Immature natural killer cell (primary cell): ENCODE data around the gene MME. TPM values are rescaled to one million over a fixed set of nuclear protein-coding genes. Genes with fewer than 3 reads are reported as not detected.

Experiments
- DNase-seq, 3 donors: peaks; one replicate each; pipeline ENCODE4 v3.0.0; 2022; ENCODE audit warnings: mixed read lengths in 1 of 3
- H3K27ac Mint-ChIP-seq, 6 donors: one replicate each; pipeline ENCODE4 v1.8.0; 2020; ENCODE audit warnings: mixed read lengths in 6 of 6, mild to moderate bottlenecking in 5 of 6, inconsistent platforms in 4 of 6, moderate library complexity in 3 of 6
- H3K27me3 Mint-ChIP-seq, 3 donors: one replicate each; pipeline ENCODE4 v1.8.0; 2020 to 2021; ENCODE audit warnings: low read depth in 3 of 3, mild to moderate bottlenecking in 3 of 3, mixed read lengths in 3 of 3, moderate library complexity in 3 of 3, inconsistent platforms in 1 of 3
- H3K36me3 Mint-ChIP-seq, 3 donors: one replicate each; pipeline ENCODE4 v1.8.0; 2020; ENCODE audit warnings: mixed read lengths in 3 of 3, inconsistent platforms in 2 of 3, mild to moderate bottlenecking in 2 of 3
- H3K4me1 Mint-ChIP-seq, 2 donors: one replicate each; pipeline ENCODE4 v1.8.0; 2020; ENCODE audit warnings: inconsistent platforms in 2 of 2, mild to moderate bottlenecking in 2 of 2, mixed read lengths in 2 of 2, moderate library complexity in 1 of 2
- H3K4me3 Mint-ChIP-seq, 5 donors: one replicate each; pipeline ENCODE4 v1.8.0; 2020; ENCODE audit warnings: mild to moderate bottlenecking in 5 of 5, mixed read lengths in 5 of 5, inconsistent platforms in 3 of 5, moderate library complexity in 3 of 5
- H3K9me3 Mint-ChIP-seq, 6 donors: one replicate each; pipeline ENCODE4 v1.8.0; 2020; ENCODE audit warnings: mild to moderate bottlenecking in 6 of 6, mixed read lengths in 6 of 6, inconsistent platforms in 4 of 6, moderate library complexity in 3 of 6
- polyA plus RNA-seq, 3 donors: library from polyadenylated mRNA; unstranded; fragments of 300-500 nt; fragmentation: Illumina TruSeq; gene quantifications; one replicate each; pipeline ENCODE4 v1.2.3, GENCODE V29; 2021

The MME gene
- polyA plus RNA-seq, result not detected

- peaks cover 0 to 4% (median 0%) of the 10 kb centered on the region in 3 donors for H3K36me3 Mint-ChIP-seq
- peak within 1 kb of the TSS; percentile 33 to 65 (median 55) for H3K4me3 Mint-ChIP-seq
- peaks cover 7 to 18% (median 18%) of the 10 kb centered on the region in 3 donors for H3K27me3 Mint-ChIP-seq
- H3K27ac Mint-ChIP-seq, result no peak within 1 kb of the TSS
- H3K4me1 Mint-ChIP-seq, result peaks cover 7 to 19% of the 10 kb centered on the region in 2 donors
- H3K9me3 Mint-ChIP-seq, result peaks cover 0 to 38% (median 6%) of the 10 kb centered on the region in 6 donors
- no peak for DNase-seq
These were observed at the start of gene MME for GRCh38 chr3:155079746-155080487. TSS of gene MME (plus strand) at chr3:155080319. CDS start at chr3:155084168, 3,849 bp downstream.

GRCh38 chr3:155031186-155031585 is 48.9 kb upstream of the MME start:
- H3K9me3 Mint-ChIP-seq, result peaks cover 3 to 15% (median 7%) of the 10 kb centered on the region in 6 donors
- no peak overlapping the region for H3K4me3 Mint-ChIP-seq
- H3K4me1 Mint-ChIP-seq, result no peaks in the 10 kb centered on the region
- H3K36me3 Mint-ChIP-seq, result peaks cover 0 to 4% (median 0%) of the 10 kb centered on the region in 3 donors
- peaks cover 0 to 5% (median 2%) of the 10 kb centered on the region in 3 donors for H3K27me3 Mint-ChIP-seq
- H3K27ac Mint-ChIP-seq, result no peak overlapping the region
- no peak for DNase-seq

- Mint-ChIP-seq H3K36me3 (peaks cover 0 to 4% (median 0%) of the 10 kb centered on the region in 3 donors), H3K9me3 (peaks cover 3 to 19% (median 7%) of the 10 kb centered on the region in 6 donors), H3K4me1 (no peaks in the 10 kb centered on the region), H3K27ac (no peak overlapping the region), H3K4me3 (no peak overlapping the region), H3K27me3 (peaks cover 0 to 3% (median 2%) of the 10 kb centered on the region in 3 donors)
- DNase-seq, result no peak
These were observed 47.2 kb upstream of the MME start for GRCh38 chr3:155032918-155033317.

- H3K4me1 Mint-ChIP-seq, result no peaks in the 10 kb centered on the region
- no peak overlapping the region for H3K27ac Mint-ChIP-seq
- peaks cover 0 to 10% (median 6%) of the 10 kb centered on the region in 6 donors for H3K9me3 Mint-ChIP-seq
- no peak overlapping the region for H3K4me3 Mint-ChIP-seq
- DNase-seq, result no peak
- peaks cover 0 to 3% (median 0%) of the 10 kb centered on the region in 3 donors for H3K27me3 Mint-ChIP-seq
- H3K36me3 Mint-ChIP-seq, result peaks cover 0 to 4% (median 0%) of the 10 kb centered on the region in 3 donors
These were observed 45.3 kb upstream of the MME start for GRCh38 chr3:155034786-155035185.

GRCh38 chr3:155035553-155035952 is 44.6 kb upstream of the MME start:
- Mint-ChIP-seq H3K27me3 (peaks cover 0 to 3% (median 0%) of the 10 kb centered on the region in 3 donors), H3K4me3 (no peak overlapping the region), H3K9me3 (peaks cover 0 to 10% (median 6%) of the 10 kb centered on the region in 6 donors), H3K4me1 (no peaks in the 10 kb centered on the region), H3K27ac (no peak overlapping the region), H3K36me3 (peaks cover 0 to 3% (median 0%) of the 10 kb centered on the region in 3 donors)
- no peak for DNase-seq

GRCh38 chr3:155037508-155038202 is 42.5 kb upstream of the MME start:
- H3K4me1 Mint-ChIP-seq, result no peaks in the 10 kb centered on the region

GRCh38 chr3:155038203-155038554 is 41.9 kb upstream of the MME start:
- no peaks in the 10 kb centered on the region for H3K36me3 Mint-ChIP-seq
- H3K27me3 Mint-ChIP-seq, result peaks cover 0 to 3% (median 0%) of the 10 kb centered on the region in 3 donors
- peaks cover 0 to 9% (median 4%) of the 10 kb centered on the region in 6 donors for H3K9me3 Mint-ChIP-seq
- H3K4me1 Mint-ChIP-seq, result no peaks in the 10 kb centered on the region
- H3K4me3 Mint-ChIP-seq, result no peak overlapping the region
- DNase-seq, result no peak
- H3K27ac Mint-ChIP-seq, result no peak overlapping the region

More at GRCh38 chr3:155037508-155038202, 42.5 kb upstream of the MME start:
- H3K4me3 Mint-ChIP-seq, result no peak overlapping the region
- H3K9me3 Mint-ChIP-seq, result peaks cover 0 to 9% (median 4%) of the 10 kb centered on the region in 6 donors
- no peaks in the 10 kb centered on the region for H3K36me3 Mint-ChIP-seq
- no peak overlapping the region for H3K27ac Mint-ChIP-seq
- peaks cover 0 to 3% (median 0%) of the 10 kb centered on the region in 3 donors for H3K27me3 Mint-ChIP-seq
- no peak for DNase-seq

- Mint-ChIP-seq H3K27ac (no peak overlapping the region), H3K9me3 (peaks cover 4 to 21% (median 14%) of the 10 kb centered on the region in 6 donors), H3K4me3 (no peak overlapping the region), H3K36me3 (no peaks in the 10 kb centered on the region), H3K27me3 (peaks cover 0 to 2% (median 0%) of the 10 kb centered on the region in 3 donors), H3K4me1 (no peaks in the 10 kb centered on the region)
- no peak for DNase-seq
These were observed 33.2 kb upstream of the MME start for GRCh38 chr3:155046935-155047334.

- no peak overlapping the region for H3K4me3 Mint-ChIP-seq
- peaks cover 0 to 2% (median 0%) of the 10 kb centered on the region in 3 donors for H3K27me3 Mint-ChIP-seq
- DNase-seq, result no peak
- no peaks in the 10 kb centered on the region for H3K36me3 Mint-ChIP-seq
- no peak overlapping the region for H3K27ac Mint-ChIP-seq
- H3K4me1 Mint-ChIP-seq, result no peaks in the 10 kb centered on the region
- H3K9me3 Mint-ChIP-seq, result peaks cover 4 to 22% (median 15%) of the 10 kb centered on the region in 6 donors
These were observed 32.4 kb upstream of the MME start for GRCh38 chr3:155047672-155048071.

GRCh38 chr3:155049959-155050358 is 30.2 kb upstream of the MME start:
- H3K27ac Mint-ChIP-seq, result no peak overlapping the region
- no peaks in the 10 kb centered on the region for H3K36me3 Mint-ChIP-seq
- no peak for DNase-seq
- H3K4me1 Mint-ChIP-seq, result no peaks in the 10 kb centered on the region
- H3K4me3 Mint-ChIP-seq, result no peak overlapping the region
- H3K9me3 Mint-ChIP-seq, result peaks cover 11 to 38% (median 15%) of the 10 kb centered on the region in 6 donors
- H3K27me3 Mint-ChIP-seq, result peaks cover 0 to 2% (median 0%) of the 10 kb centered on the region in 3 donors

GRCh38 chr3:155052470-155052869 is 27.6 kb upstream of the MME start:
- H3K9me3 Mint-ChIP-seq, result peaks cover 7 to 33% (median 16%) of the 10 kb centered on the region in 6 donors
- no peaks in the 10 kb centered on the region for H3K36me3 Mint-ChIP-seq
- H3K27ac Mint-ChIP-seq, result no peak overlapping the region
- H3K4me3 Mint-ChIP-seq, result no peak overlapping the region
- no peaks in the 10 kb centered on the region for H3K4me1 Mint-ChIP-seq
- no peak for DNase-seq
- peaks cover 0 to 2% (median 0%) of the 10 kb centered on the region in 3 donors for H3K27me3 Mint-ChIP-seq

GRCh38 chr3:155053756-155054155 is 26.4 kb upstream of the MME start:
- Mint-ChIP-seq H3K9me3 (peaks cover 7 to 33% (median 15%) of the 10 kb centered on the region in 6 donors), H3K4me1 (no peaks in the 10 kb centered on the region), H3K4me3 (no peak overlapping the region), H3K36me3 (no peaks in the 10 kb centered on the region), H3K27me3 (peaks cover 0 to 2% (median 0%) of the 10 kb centered on the region in 3 donors), H3K27ac (no peak overlapping the region)
- DNase-seq, result no peak

GRCh38 chr3:155064920-155065319 is 15.2 kb upstream of the MME start:
- H3K27ac Mint-ChIP-seq, result no peak overlapping the region
- peaks cover 0 to 3% of the 10 kb centered on the region in 2 donors for H3K4me1 Mint-ChIP-seq
- no peaks in the 10 kb centered on the region for H3K36me3 Mint-ChIP-seq
- peaks cover 0 to 10% (median 0%) of the 10 kb centered on the region in 6 donors for H3K9me3 Mint-ChIP-seq
- H3K27me3 Mint-ChIP-seq, result peaks cover 0 to 6% (median 0%) of the 10 kb centered on the region in 3 donors
- H3K4me3 Mint-ChIP-seq, result no peak overlapping the region
- no peak for DNase-seq

- peaks cover 0 to 6% (median 0%) of the 10 kb centered on the region in 3 donors for H3K27me3 Mint-ChIP-seq
- H3K4me1 Mint-ChIP-seq, result peaks cover 0 to 1% of the 10 kb centered on the region in 2 donors
- H3K27ac Mint-ChIP-seq, result no peak overlapping the region
- peaks cover 0 to 6% (median 0%) of the 10 kb centered on the region in 6 donors for H3K9me3 Mint-ChIP-seq
- no peak for DNase-seq
- H3K4me3 Mint-ChIP-seq, result no peak overlapping the region
- no peaks in the 10 kb centered on the region for H3K36me3 Mint-ChIP-seq
These were observed 14.6 kb upstream of the MME start for GRCh38 chr3:155065537-155065936.
